Stimulated activated CD4-positive, alpha-beta T cell treated with anti-CD3 and anti-CD28 coated beads, Interleukin-1b, Interleukin-23, amount 100 ng/mL, for 24 hours (primary cell): ENCODE data around the gene MMS19.
"Not testable (repeated sequence)": the region's sequence is repeated elsewhere in the genome, so short reads cannot be mapped to it uniquely, and the experiment has no call there.

Source experiments
- DNase-seq, 4 experiments: peaks; one replicate each; pipeline ENCODE4 v3.0.0-alpha.2; 2020; ENCODE audit warnings: low read depth in 4 of 4, low spot score in 1 of 4

MMS19 gene

GRCh38 chr10:97426776-97427570 is 71.2 kb downstream of the MMS19 start:
- DNase-seq = no peak

- peak; percentile 75 to 93 (median 88) for DNase-seq
Measured at GRCh38 chr10:97425964-97426775, 72.1 kb downstream of the MMS19 start, which contains the start of gene PGAM1. Gene PGAM1 (plus strand): TSS chr10:97426191. CDS start chr10:97426308, 117 bp downstream.

GRCh38 chr10:97423757-97424098 is 74.5 kb downstream of the MMS19 start:
- DNase-seq = not testable (repeated sequence)

- DNase-seq = no peak
Measured at GRCh38 chr10:97416565-97416964, 81.7 kb downstream of the MMS19 start.

- peak in 1 of 4 experiments; percentile 59 for DNase-seq
Measured at GRCh38 chr10:97412891-97413304, 85.3 kb downstream of the MMS19 start.

GRCh38 chr10:97411406-97411805 is 86.8 kb downstream of the MMS19 start:
- DNase-seq = no peak

GRCh38 chr10:97408496-97408992 is 89.7 kb downstream of the MMS19 start:
- DNase-seq = no peak
